H1 (cell line): Measurements from ENCODE around the gene GNG5. TPM values are rescaled to one million over a fixed set of nuclear protein-coding genes. Genes with fewer than 3 reads are reported as not detected.

Source experiments
- CTCF ChIA-PET: fragments of 300-600 bp; sonication (Branson Sonifier 250); formaldehyde crosslinking; loops from one replicate; lab custom pipeline; 2021; ENCODE audit not compliant: partially characterized antibody; lab: Charles Lee
- POLR2A ChIA-PET: fragments of 300-600 bp; sonication (Branson Sonifier 250); formaldehyde crosslinking; loops from one replicate; lab custom pipeline; 2021; ENCODE audit warnings: inconsistent platforms; ENCODE audit not compliant: partially characterized antibody; lab: Charles Lee
- DNase-seq, 2 experiments: peaks; one replicate each; pipeline versions ENCODE4 v3.0.0 to v3.0.0-alpha.2; 2010 to 2022; ENCODE audit warnings: low spot score in 2 of 2, low read depth in 1 of 2, mixed read lengths in 1 of 2
- FAIRE-seq: peaks from 2 replicates; lab custom pipeline; 2011; peaks lifted over from hg19 to GRCh38; lab: Jason Lieb, UNC
- H2AFZ ChIP-seq: 2 replicates; pipeline ENCODE4 v1.8.1; 2012; ENCODE audit warnings: low read length, inconsistent platforms
- H2AK5ac ChIP-seq: 2 replicates; pipeline ENCODE4 v1.6.1; 2013; ENCODE audit warnings: low read depth, low read length
- H2BK120ac ChIP-seq: replicated peaks from 2 replicates; pipeline ENCODE3; 2013; ENCODE audit warnings: low read depth, low read length, inconsistent platforms
- H2BK12ac ChIP-seq: 2 replicates; pipeline ENCODE4 v1.6.1; 2013; ENCODE audit warnings: low read depth, low read length
- H2BK15ac ChIP-seq: 2 replicates; pipeline ENCODE4 v1.6.1; 2013; ENCODE audit warnings: low read length
- H2BK20ac ChIP-seq: 2 replicates; pipeline ENCODE4 v1.6.1; 2013; ENCODE audit warnings: low read length
- H2BK5ac ChIP-seq: 2 replicates; pipeline ENCODE4 v1.6.1; 2013; ENCODE audit warnings: low read depth, low read length
- H3K14ac ChIP-seq: 2 replicates; pipeline ENCODE4 v1.6.1; 2013; ENCODE audit warnings: inconsistent platforms; ENCODE audit not compliant: insufficient read length
- H3K18ac ChIP-seq: 2 replicates; pipeline ENCODE4 v1.6.1; 2013; ENCODE audit warnings: low read length; ENCODE audit errors: extremely low read depth
- H3K23ac ChIP-seq: 2 replicates; pipeline ENCODE4 v1.6.1; 2013; ENCODE audit warnings: inconsistent platforms; ENCODE audit not compliant: insufficient read length
- H3K23me2 ChIP-seq: 2 replicates; pipeline ENCODE4 v1.6.1; 2013; ENCODE audit warnings: low read depth, low read length
- H3K27ac ChIP-seq: 2 replicates; pipeline ENCODE4 v1.6.1; 2011; ENCODE audit warnings: low read depth, low read length, inconsistent platforms
- H3K27me3 ChIP-seq, 4 experiments: replicated peaks in 1 of 4; 1 replicate in 1 of 4; 2 replicates in 3 of 4; pipeline versions ENCODE4 v1.6.1 to v1.8.1; 2011 to 2013; ENCODE audit warnings: low read length in 3 of 4, mild to moderate bottlenecking in 3 of 4, inconsistent platforms in 2 of 4, mixed read lengths in 2 of 4, moderate library complexity in 1 of 4; ENCODE audit not compliant: control insufficient read depth in 3 of 4, insufficient read depth in 3 of 4; ENCODE audit errors: extremely low read depth in 1 of 4
- H3K36me3 ChIP-seq, 4 experiments: 2 replicates each; pipeline versions ENCODE4 v1.6.1 to v1.8.1; 2011 to 2013; ENCODE audit warnings: mild to moderate bottlenecking in 4 of 4, low read length in 3 of 4, moderate library complexity in 2 of 4, control low read depth in 1 of 4, inconsistent platforms in 1 of 4; ENCODE audit not compliant: insufficient read depth in 4 of 4, control insufficient read depth in 2 of 4
- H3K4ac ChIP-seq: replicated peaks from 2 replicates; pipeline ENCODE3; 2013; ENCODE audit warnings: low read length, low read depth, mixed read lengths, inconsistent platforms; ENCODE audit not compliant: insufficient read length
- H3K4me1 ChIP-seq, 4 experiments: replicated peaks in 1 of 4; 1 replicate in 1 of 4; 2 replicates in 3 of 4; pipeline versions ENCODE4 v1.6.1 to v1.8.1; 2011 to 2013; ENCODE audit warnings: low read length in 3 of 4, inconsistent platforms in 2 of 4, mixed read lengths in 1 of 4; ENCODE audit not compliant: insufficient read depth in 4 of 4, control insufficient read depth in 3 of 4
- H3K4me2 ChIP-seq, 2 experiments: 2 replicates each; pipeline versions ENCODE4 v1.6.1 to v1.8.1; 2011 to 2013; ENCODE audit warnings: low read depth in 2 of 2, low read length in 2 of 2, control low read depth in 1 of 2, inconsistent platforms in 1 of 2, mild to moderate bottlenecking in 1 of 2; ENCODE audit not compliant: insufficient read depth in 1 of 2
- H3K4me3 ChIP-seq, 4 experiments: fragments of 200-600, 300-600 bp in 1 of 4; sonication (generic), shearing (Covaris generic), sonication (Bioruptor Twin) in 1 of 4; 2 replicates each; pipeline versions ENCODE4 v1.5.1 to v1.8.1; 2011 to 2016; ENCODE audit warnings: low read length in 4 of 4, low read depth in 3 of 4, control low read depth in 2 of 4, inconsistent platforms in 2 of 4, mild to moderate bottlenecking in 2 of 4, mixed read lengths in 1 of 4, moderate library complexity in 1 of 4; ENCODE audit not compliant: insufficient read depth in 2 of 4; ENCODE audit errors: extremely low read depth in 1 of 4
- H3K56ac ChIP-seq: replicated peaks from 2 replicates; pipeline ENCODE3; 2013; ENCODE audit warnings: low read depth, mild to moderate bottlenecking, mixed read lengths, low read length, inconsistent platforms; ENCODE audit not compliant: insufficient read length
- H3K79me1 ChIP-seq: 2 replicates; pipeline ENCODE4 v1.6.1; 2013; ENCODE audit warnings: low read depth, low read length, control low read depth
- H3K79me2 ChIP-seq, 2 experiments: 2 replicates each; pipeline versions ENCODE4 v1.6.1 to v1.8.1; 2012 to 2013; ENCODE audit warnings: low read length in 2 of 2, mild to moderate bottlenecking in 2 of 2, inconsistent platforms in 1 of 2; ENCODE audit not compliant: insufficient read depth in 2 of 2, control insufficient read depth in 1 of 2
- H3K9ac ChIP-seq, 4 experiments: replicated peaks in 1 of 4; 1 replicate in 1 of 4; 2 replicates in 3 of 4; pipeline versions ENCODE4 v1.6.1 to v1.8.1; 2011 to 2013; ENCODE audit warnings: low read depth in 3 of 4, low read length in 3 of 4, control low read depth in 2 of 4, mild to moderate bottlenecking in 2 of 4, moderate library complexity in 2 of 4, inconsistent platforms in 1 of 4; ENCODE audit errors: extremely low read depth in 1 of 4
- H3K9me3 ChIP-seq, 2 experiments: 2 replicates each; pipeline versions ENCODE4 v1.6.1 to v1.8.1; 2012 to 2013; ENCODE audit warnings: mild to moderate bottlenecking in 2 of 2, moderate library complexity in 2 of 2, control low read depth in 1 of 2, inconsistent platforms in 1 of 2, low read depth in 1 of 2, low read length in 1 of 2, mixed read lengths in 1 of 2; ENCODE audit not compliant: insufficient read depth in 2 of 2
- H4K20me1 ChIP-seq, 2 experiments: replicated peaks in 1 of 2; 2 replicates each; pipeline versions ENCODE3 to v1.8.1; 2011 to 2013; ENCODE audit warnings: inconsistent platforms in 2 of 2, low read length in 2 of 2, mild to moderate bottlenecking in 1 of 2; ENCODE audit not compliant: insufficient read depth in 2 of 2, control insufficient read depth in 1 of 2
- H4K5ac ChIP-seq: 2 replicates; pipeline ENCODE4 v1.6.1; 2013; ENCODE audit warnings: low read length, low read depth, mixed read lengths, inconsistent platforms; ENCODE audit not compliant: insufficient read length
- H4K8ac ChIP-seq: 2 replicates; pipeline ENCODE4 v1.8.0; 2013; ENCODE audit warnings: mild to moderate bottlenecking, moderate library complexity, low read length, inconsistent platforms; ENCODE audit not compliant: insufficient read depth; ENCODE audit errors: extremely low read depth
- H4K91ac ChIP-seq: replicated peaks from 2 replicates; pipeline ENCODE3; 2013; ENCODE audit warnings: low read length, mixed read lengths, inconsistent platforms; ENCODE audit not compliant: insufficient read length
- CTBP2 ChIP-seq: IDR thresholded peaks from 2 replicates; pipeline ENCODE4 v1.7.0; 2011; ENCODE audit warnings: borderline replicate concordance, mild to moderate bottlenecking, moderate library complexity, mixed read lengths, low read length; ENCODE audit not compliant: insufficient read depth, insufficient read length
- NRF1 ChIP-seq: IDR thresholded peaks from 2 replicates; pipeline ENCODE4 v1.6.1; 2011; ENCODE audit warnings: mild to moderate bottlenecking, low read depth, low read length, improper control_type of control experiment
- PHF8 ChIP-seq: fragments of 200-600 bp; sonication (generic); conservative IDR thresholded peaks from 2 replicates; pipeline ENCODE4 v1.7.1; 2012; ENCODE audit warnings: low read depth, mild to moderate bottlenecking, inconsistent platforms, low read length, moderate library complexity
- POLR2A ChIP-seq, 2 experiments: IDR thresholded peaks; 1 replicate in 1 of 2; 2 replicates in 1 of 2; pipeline ENCODE4 v1.6.1; 2011; ENCODE audit warnings: low read depth in 2 of 2, low read length in 2 of 2, mild to moderate bottlenecking in 2 of 2; ENCODE audit errors: control extremely low read depth in 1 of 2
- POU5F1 ChIP-seq: IDR thresholded peaks from 2 replicates; pipeline ENCODE4 v1.6.1; 2011; ENCODE audit warnings: low read depth, mild to moderate bottlenecking, low read length, moderate library complexity
- TAF1 ChIP-seq: IDR thresholded peaks from 2 replicates; pipeline ENCODE4 v1.6.1; 2011; ENCODE audit warnings: mild to moderate bottlenecking, low read depth, low read length
- WGBS, 2 experiments: shearing (Covaris generic) in 1 of 2; methylation state at CpG; one replicate each; pipeline versions ENCODE4 v1.1.6 to v1.1.7; 2013 to 2015; ENCODE audit warnings: low lambda C conversion rate in 2 of 2, mixed read lengths in 2 of 2, inconsistent platforms in 1 of 2, low coverage in 1 of 2, missing lambda C conversion rate in 1 of 2; ENCODE audit not compliant: insufficient replicate concordance in 2 of 2, insufficient coverage in 1 of 2, insufficient read length in 1 of 2; ENCODE audit errors: extremely low coverage in 1 of 2, missing lambda C conversion rate in 1 of 2; 5-methylcytosine and 5-hydroxymethylcytosine counted together
- long read RNA-seq, 2 experiments: library from RNA in 1 of 2; library from capped mRNA in 1 of 2; stranded (forward); transcript quantifications; one replicate each; pipeline ENCODE4 v2.0.0, GENCODE V29; 2021; ENCODE audit warnings: inconsistent platforms in 1 of 2
- polyA minus RNA-seq, 3 experiments: library from RNA; depleted of rRNA, polyadenylated mRNA; stranded (reverse); fragments of >200 nt; gene quantifications; 1 replicate in 2 of 3; 2 replicates in 1 of 3; pipeline ENCODE4 v1.2.3, GENCODE V29; 2011
- polyA plus RNA-seq, 7 experiments: library from polyadenylated mRNA; depleted of rRNA in 3 of 7; stranded (reverse) in 5 of 7; unstranded in 2 of 7; fragments of >200 nt in 5 of 7; fragments of 200-250 nt in 2 of 7; gene quantifications; 1 replicate in 5 of 7; 2 replicates in 1 of 7; 4 replicates in 1 of 7; pipeline versions ENCODE4 v1.2.1 to v1.2.3, GENCODE V29; 2011 to 2013; ENCODE audit warnings: missing spikeins in 2 of 7, mixed read lengths in 2 of 7
- total RNA-seq: library from RNA; stranded (reverse); fragmentation: NEBNext Ultra II Directional; extraction: Animal tissue kit (Norgen Biotek cat#: 25700); gene quantifications from 2 replicates; pipeline ENCODE4 v1.2.1, GENCODE V29; 2021
- TF ChIP-seq, protein P1 (sequence below): IDR thresholded peaks from 2 replicates; pipeline ENCODE4 v1.6.1; 2012; ENCODE audit warnings: inconsistent platforms

Gene GNG5
- 94.0 and 109 TPM in 2 replicates for total RNA-seq
- 89.8 and 104 TPM in 2 replicates for polyA plus RNA-seq (2011; rRNA removed)
- 64.2 TPM for polyA plus RNA-seq (2011; cell fraction: cytosol; rRNA removed)
- polyA plus RNA-seq (2011; cell fraction: nucleus; rRNA removed), result 95.9 TPM
- polyA plus RNA-seq (2012, experiment 1 of 2), result 138 to 158 TPM (median 145 TPM) in 4 replicates
- 267 TPM for polyA plus RNA-seq (2012, experiment 2 of 2)
- polyA plus RNA-seq (2013, experiment 1 of 2), result 223 TPM
- 200 TPM for polyA plus RNA-seq (2013, experiment 2 of 2)
- 13.9 and 14.8 TPM in 2 replicates for polyA minus RNA-seq (2011; rRNA and poly(A)+ RNA removed)
- 46.7 TPM for polyA minus RNA-seq (2011; cell fraction: cytosol; rRNA and poly(A)+ RNA removed)
- 34.0 TPM for polyA minus RNA-seq (2011; cell fraction: nucleus; rRNA and poly(A)+ RNA removed)
- long read RNA-seq, experiment 1, transcript GNG5-201 (3 exons, 920 nt), result major isoform, 285 of 294 reads
- long read RNA-seq, experiment 1, partial matches to known transcripts, result 5 of 294 reads
- long read RNA-seq, experiment 1, other reads (novel, unspliced or antisense), result 4 of 294 reads
- long read RNA-seq, experiment 2, result 0 reads

DNA sequence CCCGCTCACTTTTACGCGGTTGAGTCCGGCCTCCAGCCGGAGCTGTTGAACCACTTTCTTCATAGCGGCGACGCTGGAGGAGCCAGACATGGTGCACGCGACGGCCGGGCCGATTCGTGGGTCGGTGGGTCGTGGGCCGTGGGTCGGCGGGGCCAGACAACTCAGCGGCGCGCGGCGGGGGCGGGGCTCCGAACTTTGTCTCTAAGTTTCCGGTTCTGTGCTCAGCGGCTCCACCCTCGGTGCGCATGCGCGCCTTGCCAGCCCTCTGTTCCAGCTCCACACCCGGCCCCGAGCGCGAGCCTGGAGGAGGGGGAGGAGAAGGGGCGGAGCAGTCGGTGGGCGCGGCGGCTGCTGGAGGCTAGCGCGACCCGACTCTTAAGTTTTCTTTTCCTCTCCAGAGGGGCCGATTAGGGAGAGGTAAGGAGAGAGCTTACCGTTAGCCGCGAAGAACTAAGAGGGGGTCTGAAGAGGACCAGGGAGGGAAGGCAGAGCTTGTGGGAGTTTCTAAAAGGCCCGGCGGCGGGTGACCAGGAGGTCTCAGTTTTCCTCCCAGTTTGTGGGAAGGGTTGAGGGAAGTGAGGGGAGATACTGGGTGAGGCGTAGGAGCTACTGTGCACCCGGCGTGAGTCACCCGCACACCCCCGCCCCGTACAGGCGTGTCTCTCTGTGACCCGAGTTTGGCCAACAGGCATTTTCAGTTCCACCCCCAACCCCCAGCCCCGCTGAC lies at the start of gene GNG5, which contains the start of gene SPATA1:
TSS of gene GNG5 (minus strand) at position 580 of the 727 bp plus-strand sequence. CDS start at position 90, 490 bp downstream.
TSS of gene SPATA1 (plus strand) at position 385 of the 727 bp plus-strand sequence. CDS start 9,974 bp downstream, outside the sequence.
- Histone ChIP-seq H3K9ac (peak within 1 kb of the TSS; percentile 82 to 95 (median 88)), H2BK20ac (no peak within 1 kb of the TSS), H3K4ac (peak within 1 kb of the TSS; percentile 75), H2AFZ (0 out of 2 replicates have a peak within 1 kb of the TSS, but pooled peaks have one; percentile 51), H3K79me2 (peaks cover 3 to 40% of the 10 kb centered on the region in 2 experiments; a peak in 2 of 4 replicates), H2BK120ac (peak within 1 kb of the TSS; percentile 21), H4K5ac (peak within 1 kb of the TSS; percentile 99), H3K9me3 (no peaks in the 10 kb centered on the region), H4K20me1 (peaks cover 16 to 17% of the 10 kb centered on the region in 2 experiments), H3K79me1 (peaks cover 2% of the 10 kb centered on the region; the same call in 1 of the 2 replicates), H3K14ac (no peak within 1 kb of the TSS), H3K4me3 (peak within 1 kb of the TSS; percentile 88 to 97 (median 92)), H3K27ac (peak within 1 kb of the TSS; percentile 76; the same call in 1 of the 2 replicates), H2AK5ac (no peak within 1 kb of the TSS), H4K8ac (peak within 1 kb of the TSS; percentile 95), H3K18ac (peak within 1 kb of the TSS; percentile 85; the same call in 1 of the 2 replicates), H2BK12ac (peak within 1 kb of the TSS; percentile 42; the same call in 1 of the 2 replicates), H3K56ac (no peak within 1 kb of the TSS), H3K23ac (no peak within 1 kb of the TSS), H2BK5ac (peak within 1 kb of the TSS; percentile 66; the same call in 1 of the 2 replicates), H3K4me1 (peaks cover 0 to 10% (median 4%) of the 10 kb centered on the region in 4 experiments; a peak in 6 of 7 replicates), H3K4me2 (peak within 1 kb of the TSS; percentile 79 to 100), H3K27me3 (no peaks in the 10 kb centered on the region), H3K36me3 (peaks cover 0 to 2% (median 0%) of the 10 kb centered on the region in 4 experiments; a peak in 1 of 8 replicates), H4K91ac (peak within 1 kb of the TSS; percentile 89), H3K23me2 (peaks cover 6% of the 10 kb centered on the region; the same call in 1 of the 2 replicates), H2BK15ac (0 out of 2 replicates have a peak within 1 kb of the TSS, but pooled peaks have one; percentile 20)
- peak; percentile 90 to 97 for DNase-seq
- ChIA-PET CTCF (interaction anchor here (0.6 to 1.8 kb wide), 9 partner anchors 18 to 439 kb away, joined by 3 to 6 read pairs (median 3); no protein-coding TSS in a partner anchor), POLR2A (interaction anchor here (1.2 to 1.7 kb wide), 6 partner anchors 8 to 98 kb away, joined by 4 to 8 read pairs (median 5); partner anchors contain the start of gene CTBS)
- WGBS, 2 experiments, result 1% methylated on average over 39 of the region's 60 CpGs; no CpG with 5 or more reads in 1 of the 2 experiments
- no peak for FAIRE-seq
- TF ChIP-seq NRF1 (peak; percentile 89), POU5F1 (no peak), CTBP2 (no peak), TAF1 (peak; percentile 64; the same call in 1 of the 2 replicates), PHF8 (peak; percentile 63), POLR2A (IDR thresholded peaks at IDR 0.05; ENCODE audit: control extremely low read depth in 1 of 2, low read depth in 2 of 2, low read length in 2 of 2) (peak in 1 of 2 experiments; percentile 61; a peak in 2 of 3 replicates)
- TF ChIP-seq, protein P1, sequence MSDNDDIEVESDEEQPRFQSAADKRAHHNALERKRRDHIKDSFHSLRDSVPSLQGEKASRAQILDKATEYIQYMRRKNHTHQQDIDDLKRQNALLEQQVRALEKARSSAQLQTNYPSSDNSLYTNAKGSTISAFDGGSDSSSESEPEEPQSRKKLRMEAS, result peak; percentile 16
